Neuron (in vitro differentiated cells): ENCODE results near the gene PTPRG.
"Not testable (repeated sequence)": the region's sequence is repeated elsewhere in the genome, so short reads cannot be mapped to it uniquely, and the experiment has no call there.

Source experiments
- H2AFZ ChIP-seq: one replicate; pipeline ENCODE4 v1.6.1; 2013; ENCODE audit warnings: low read depth, mild to moderate bottlenecking, inconsistent platforms, low read length, moderate library complexity
- H3K27me3 ChIP-seq: one replicate; pipeline ENCODE4 v1.6.1; 2013; ENCODE audit warnings: low read length; ENCODE audit not compliant: insufficient read depth
- H3K36me3 ChIP-seq: one replicate; pipeline ENCODE4 v1.6.1; 2013; ENCODE audit warnings: low read length; ENCODE audit not compliant: insufficient read depth
- H3K4me1 ChIP-seq: one replicate; pipeline ENCODE4 v1.6.1; 2013; ENCODE audit warnings: low read length; ENCODE audit not compliant: insufficient read depth
- H3K4me3 ChIP-seq: 2 replicates; pipeline ENCODE4 v1.5.1; 2013; ENCODE audit warnings: mild to moderate bottlenecking, low read length, moderate library complexity
- H3K9me3 ChIP-seq: one replicate; pipeline ENCODE4 v1.6.1; 2013; ENCODE audit warnings: low read length

Gene PTPRG

GRCh38 chr3:61702453-61702852 lies 141.1 kb downstream of the PTPRG start:
- H3K9me3 ChIP-seq, result no peaks in the 10 kb centered on the region
- H2AFZ ChIP-seq, result no peak overlapping the region
- no peaks in the 10 kb centered on the region for H3K36me3 ChIP-seq
- H3K27me3 ChIP-seq, result no peaks in the 10 kb centered on the region
- no peak overlapping the region for H3K4me3 ChIP-seq
- H3K4me1 ChIP-seq, result peaks cover 18% of the 10 kb centered on the region

- Histone ChIP-seq H3K27me3 (no peaks in the 10 kb centered on the region), H3K4me3 (no peak overlapping the region), H2AFZ (no peak overlapping the region), H3K4me1 (peaks cover 11% of the 10 kb centered on the region), H3K9me3 (no peaks in the 10 kb centered on the region), H3K36me3 (no peaks in the 10 kb centered on the region)
These were observed 143.4 kb downstream of the PTPRG start for GRCh38 chr3:61704807-61705206.

GRCh38 chr3:61707492-61707891 lies 146.1 kb downstream of the PTPRG start:
- Histone ChIP-seq H3K9me3 (no peaks in the 10 kb centered on the region), H3K27me3 (no peaks in the 10 kb centered on the region), H2AFZ (no peak overlapping the region), H3K4me1 (no peaks in the 10 kb centered on the region), H3K36me3 (no peaks in the 10 kb centered on the region), H3K4me3 (no peak overlapping the region)

GRCh38 chr3:61710920-61711319 lies 149.5 kb downstream of the PTPRG start:
- not testable (repeated sequence) for H3K36me3 ChIP-seq, H3K27me3 ChIP-seq, H2AFZ ChIP-seq, H3K4me3 ChIP-seq, H3K4me1 ChIP-seq, H3K9me3 ChIP-seq

- no peaks in the 10 kb centered on the region for H3K9me3 ChIP-seq
- H3K36me3 ChIP-seq, result no peaks in the 10 kb centered on the region
- H3K4me3 ChIP-seq, result no peak overlapping the region
- no peaks in the 10 kb centered on the region for H3K27me3 ChIP-seq
- peaks cover 7% of the 10 kb centered on the region for H3K4me1 ChIP-seq
- H2AFZ ChIP-seq, result no peak overlapping the region
These were observed 152.9 kb downstream of the PTPRG start for GRCh38 chr3:61714225-61714624.

- Histone ChIP-seq H3K36me3 (no peaks in the 10 kb centered on the region), H3K4me1 (peaks cover 7% of the 10 kb centered on the region), H3K27me3 (no peaks in the 10 kb centered on the region), H3K4me3 (no peak overlapping the region), H2AFZ (no peak overlapping the region), H3K9me3 (no peaks in the 10 kb centered on the region)
These were observed 154.6 kb downstream of the PTPRG start for GRCh38 chr3:61715886-61716527.

GRCh38 chr3:61716693-61717092 lies 155.3 kb downstream of the PTPRG start:
- H3K4me3 ChIP-seq, H3K4me1 ChIP-seq, H3K27me3 ChIP-seq, H3K9me3 ChIP-seq, H2AFZ ChIP-seq, H3K36me3 ChIP-seq: not testable (repeated sequence)

GRCh38 chr3:61718565-61718964 lies 157.2 kb downstream of the PTPRG start:
- H3K9me3 ChIP-seq, result no peaks in the 10 kb centered on the region
- no peak overlapping the region for H2AFZ ChIP-seq
- peaks cover 7% of the 10 kb centered on the region for H3K4me1 ChIP-seq
- no peaks in the 10 kb centered on the region for H3K27me3 ChIP-seq
- H3K4me3 ChIP-seq, result no peak overlapping the region
- H3K36me3 ChIP-seq, result no peaks in the 10 kb centered on the region

GRCh38 chr3:61719278-61719977 lies 158.1 kb downstream of the PTPRG start:
- H3K36me3 ChIP-seq, result no peaks in the 10 kb centered on the region
- H3K9me3 ChIP-seq, result no peaks in the 10 kb centered on the region
- no peak overlapping the region for H2AFZ ChIP-seq
- no peaks in the 10 kb centered on the region for H3K27me3 ChIP-seq
- H3K4me3 ChIP-seq, result no peak overlapping the region
- peaks cover 7% of the 10 kb centered on the region for H3K4me1 ChIP-seq

- Histone ChIP-seq H3K4me3 (no peak overlapping the region), H3K9me3 (no peaks in the 10 kb centered on the region), H3K27me3 (no peaks in the 10 kb centered on the region), H2AFZ (no peak overlapping the region), H3K4me1 (peaks cover 7% of the 10 kb centered on the region), H3K36me3 (no peaks in the 10 kb centered on the region)
These were observed 161.7 kb downstream of the PTPRG start for GRCh38 chr3:61723038-61723437.

GRCh38 chr3:61724183-61724582 lies 162.8 kb downstream of the PTPRG start:
- H3K9me3 ChIP-seq, result no peaks in the 10 kb centered on the region
- no peaks in the 10 kb centered on the region for H3K4me1 ChIP-seq
- H3K4me3 ChIP-seq, result no peak overlapping the region
- no peaks in the 10 kb centered on the region for H3K36me3 ChIP-seq
- no peak overlapping the region for H2AFZ ChIP-seq
- no peaks in the 10 kb centered on the region for H3K27me3 ChIP-seq

- Histone ChIP-seq H3K36me3 (no peaks in the 10 kb centered on the region), H3K9me3 (no peaks in the 10 kb centered on the region), H3K4me3 (no peak overlapping the region), H3K27me3 (no peaks in the 10 kb centered on the region), H3K4me1 (peaks cover 2% of the 10 kb centered on the region), H2AFZ (no peak overlapping the region)
These were observed 163.4 kb downstream of the PTPRG start for GRCh38 chr3:61724801-61725200.

GRCh38 chr3:61725851-61726333 lies 164.5 kb downstream of the PTPRG start:
- Histone ChIP-seq H3K9me3 (no peaks in the 10 kb centered on the region), H3K27me3 (no peaks in the 10 kb centered on the region), H3K4me1 (peaks cover 6% of the 10 kb centered on the region), H3K4me3 (no peak overlapping the region), H2AFZ (no peak overlapping the region), H3K36me3 (no peaks in the 10 kb centered on the region)

GRCh38 chr3:61727435-61727834 lies 166.1 kb downstream of the PTPRG start:
- Histone ChIP-seq H3K4me1 (peaks cover 6% of the 10 kb centered on the region), H3K9me3 (no peaks in the 10 kb centered on the region), H2AFZ (no peak overlapping the region), H3K27me3 (no peaks in the 10 kb centered on the region), H3K36me3 (no peaks in the 10 kb centered on the region), H3K4me3 (no peak overlapping the region)
